ENCODE measurements around the gene THAP10. TPM values are rescaled to one million over a fixed set of nuclear protein-coding genes. Genes with fewer than 3 reads are reported as not detected.

THAP10 gene
- total RNA-seq, 4 donors from 2014 or later, result 0.88 to 4.6 (median 1.5) TPM

GRCh38 chr15:70876011-70876410 lies 16.2 kb downstream of the THAP10 start:
- TF ChIP-seq CTCF (IDR thresholded peaks at IDR 0.05; ENCODE audit: low read depth), result no peak

GRCh38 chr15:70875001-70875782 lies 17.0 kb downstream of the THAP10 start:
- no peak for TF ChIP-seq CTCF (IDR thresholded peaks at IDR 0.05; ENCODE audit: low read depth)

GRCh38 chr15:70873232-70874054 lies 18.8 kb downstream of the THAP10 start:
- TF ChIP-seq CTCF (IDR thresholded peaks at IDR 0.05; ENCODE audit: low read depth), result no peak

- TF ChIP-seq CTCF (IDR thresholded peaks at IDR 0.05; ENCODE audit: low read depth), result no peak
Observed at GRCh38 chr15:70870051-70870450, 22.2 kb downstream of the THAP10 start.

GRCh38 chr15:70869346-70869745 lies 22.9 kb downstream of the THAP10 start:
- no peak for TF ChIP-seq CTCF (IDR thresholded peaks at IDR 0.05; ENCODE audit: low read depth)

DNA sequence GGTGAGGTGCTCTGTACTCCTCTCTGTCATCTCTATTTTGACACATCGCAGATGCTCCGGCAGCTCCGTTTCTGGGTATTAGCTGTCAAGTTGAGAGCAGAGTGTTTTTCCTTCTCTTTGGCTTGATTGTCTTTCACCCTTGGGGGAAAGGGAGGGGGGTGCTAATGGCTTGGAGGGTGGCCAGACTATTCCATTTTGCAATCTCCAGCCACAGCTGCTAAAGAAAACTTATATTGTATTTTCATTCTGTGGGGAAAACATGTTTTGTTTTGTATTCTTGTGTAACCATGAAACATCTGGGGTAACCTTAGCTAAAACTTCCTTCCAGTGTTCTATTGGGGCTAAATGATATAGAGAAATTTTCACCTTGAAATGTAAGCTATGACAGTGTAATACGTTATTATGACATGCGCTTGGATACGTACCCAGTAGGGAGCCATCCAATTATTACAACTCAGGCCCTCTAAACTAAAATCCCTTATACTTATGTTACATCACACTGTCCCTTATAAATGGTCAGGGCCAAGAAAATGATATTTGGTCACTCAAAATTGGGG lies 24.2 kb downstream of the THAP10 start:
- no peak for TF ChIP-seq CTCF (IDR thresholded peaks at IDR 0.05; ENCODE audit: low read depth)
